GM19043 (cell line): ENCODE results near the gene WDR89.
"Not testable (repeated sequence)": the region's sequence is repeated elsewhere in the genome, so short reads cannot be mapped to it uniquely, and the experiment has no call there.

Experiments used
- ATAC-seq: cut with Tn5 transposase; IDR thresholded peaks from one replicate; pipeline ENCODE4 v1.9.1; 2021; ENCODE audit warnings: low read depth; ENCODE audit not compliant: unreplicated experiment

WDR89 gene

DNA sequence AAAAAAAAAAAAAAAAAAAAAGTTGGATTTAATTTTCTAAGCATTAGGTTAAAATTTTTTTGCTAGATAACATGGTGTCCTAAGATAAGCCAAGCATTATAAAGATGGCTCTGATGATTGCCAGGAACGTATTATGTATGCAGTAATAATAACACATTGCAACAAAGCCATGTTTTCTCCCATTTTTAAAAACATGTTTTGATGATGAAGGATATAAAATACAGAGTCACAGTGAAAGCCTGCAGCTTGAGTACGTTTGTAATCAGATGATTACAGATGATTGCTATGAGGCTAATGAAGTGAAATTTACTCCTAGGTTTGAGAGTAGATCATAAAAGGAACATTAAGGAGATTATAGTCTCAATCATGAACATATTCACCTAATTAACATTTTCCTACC lies 13.3 kb upstream of the WDR89 start:
- no peak for ATAC-seq

- ATAC-seq: no peak
Observed at GRCh38 chr14:63654346-63654745, 12.7 kb upstream of the WDR89 start.

- ATAC-seq: no peak
Observed at GRCh38 chr14:63652406-63652805, 10.7 kb upstream of the WDR89 start.

DNA sequence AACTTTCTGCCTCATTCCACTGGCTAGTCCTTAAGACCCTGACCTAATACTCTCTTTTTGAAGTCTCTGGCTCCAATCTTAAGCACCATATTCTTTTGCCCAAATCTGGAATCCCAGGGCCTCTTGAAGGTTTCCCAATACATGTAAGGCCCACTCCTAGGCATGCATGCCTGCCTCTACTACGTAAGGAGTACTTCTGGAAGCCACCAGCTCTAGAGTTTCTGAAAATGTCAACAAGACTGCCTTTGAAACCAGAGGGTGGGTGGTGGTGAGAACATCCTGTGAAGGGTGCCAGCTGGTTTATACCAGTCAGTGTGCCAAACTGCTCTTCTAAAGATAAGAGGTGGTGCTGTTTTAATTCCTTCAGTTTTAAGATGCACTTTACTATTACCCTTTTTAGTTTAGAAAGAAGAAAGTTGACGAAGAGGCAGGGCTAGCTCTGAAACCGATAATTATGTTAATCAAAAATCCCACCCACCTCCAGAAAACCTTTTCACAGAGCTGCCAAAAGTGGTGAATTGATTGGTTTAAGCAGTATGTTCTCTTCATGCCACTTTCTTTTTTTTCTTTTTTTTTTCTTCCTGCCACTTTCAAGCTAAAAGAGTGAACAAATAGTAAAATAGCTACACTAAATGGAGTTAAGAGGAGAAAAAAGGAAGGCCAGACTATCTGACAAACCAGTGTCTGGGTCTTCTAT lies 8.7 kb upstream of the WDR89 start:
- no peak for ATAC-seq

DNA sequence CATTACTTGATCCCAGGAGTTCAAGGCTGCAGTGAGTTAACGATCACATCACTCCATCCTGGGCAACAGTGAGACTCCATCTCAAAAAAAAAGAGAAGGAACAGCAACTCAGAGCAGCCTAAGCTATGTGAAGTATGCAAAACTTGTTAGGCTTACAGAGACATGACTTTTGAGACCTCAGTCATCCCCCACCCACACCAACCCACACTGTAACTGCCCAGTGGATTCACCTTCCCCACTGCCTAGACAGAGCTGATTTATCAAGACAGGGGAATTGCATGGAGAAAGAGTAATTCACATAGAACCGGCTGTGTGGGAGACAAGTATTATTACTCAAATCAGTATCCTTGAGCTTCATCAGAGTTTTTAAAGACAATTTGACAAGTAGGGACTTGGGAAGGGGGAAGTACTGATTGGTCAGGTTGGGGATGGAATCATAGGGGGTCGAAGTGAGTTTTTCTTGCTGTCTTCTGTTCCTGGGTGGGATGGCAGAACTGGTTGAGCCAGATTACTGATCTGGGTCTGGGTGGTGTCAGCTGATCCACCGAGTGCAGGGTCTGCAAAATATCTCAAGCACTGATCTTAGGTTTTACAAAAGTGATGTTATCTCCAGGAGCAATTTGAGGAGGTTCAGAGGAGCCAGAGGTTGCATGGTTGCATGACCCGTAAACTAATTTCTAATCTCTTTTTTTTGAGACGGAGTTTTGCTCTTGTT lies 6.2 kb upstream of the WDR89 start:
- no peak for ATAC-seq

- no peak for ATAC-seq
Observed at GRCh38 chr14:63644741-63645140, 3.1 kb upstream of the WDR89 start.

- no peak for ATAC-seq
Observed at GRCh38 chr14:63642656-63643382, 1.1 kb upstream of the WDR89 start.

GRCh38 chr14:63642229-63642611 lies 549 bp upstream of the WDR89 start:
- peak; percentile 57 for ATAC-seq

DNA sequence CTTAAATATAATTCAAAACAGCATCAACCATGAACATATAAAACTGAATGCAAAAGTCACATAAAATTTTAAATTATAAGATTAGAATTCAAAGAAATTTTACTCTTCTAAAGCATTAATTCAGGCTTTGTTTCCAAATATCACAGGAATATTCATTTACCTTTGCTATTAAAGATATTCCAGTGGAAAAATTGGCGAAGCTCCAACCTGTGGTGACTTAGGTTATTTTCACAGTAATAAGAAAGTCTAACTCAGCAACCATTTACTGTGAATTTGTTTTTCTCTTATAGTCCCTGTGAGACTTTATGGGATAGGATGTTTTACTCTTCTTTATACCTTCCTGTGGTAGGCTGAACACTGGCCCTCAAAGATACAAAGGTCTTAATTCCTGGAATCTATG lies 3.2 kb downstream of the WDR89 start:
- ATAC-seq: no peak

GRCh38 chr14:63636094-63636635 lies 5.5 kb downstream of the WDR89 start:
- not testable (repeated sequence) for ATAC-seq

DNA sequence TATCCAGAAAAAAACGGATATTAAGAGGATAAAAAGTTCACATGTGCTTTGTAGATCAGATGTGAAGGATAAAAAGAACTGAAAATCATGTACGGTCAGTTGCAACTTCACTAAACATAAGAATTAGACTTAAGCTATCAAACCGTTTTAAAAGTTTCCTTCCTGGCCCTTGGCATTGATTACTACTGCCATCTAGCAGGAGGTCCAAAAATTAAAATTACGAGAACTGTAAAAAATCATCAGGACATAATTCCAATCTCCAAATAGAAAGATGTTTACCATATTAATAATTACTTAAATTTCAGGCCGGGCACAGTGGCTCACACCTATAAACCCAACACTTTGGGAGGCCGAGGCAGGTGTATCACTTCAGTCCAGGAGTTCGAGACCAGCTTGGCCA lies 7.9 kb downstream of the WDR89 start:
- no peak for ATAC-seq

- no peak for ATAC-seq
Observed at GRCh38 chr14:63632932-63633514, 8.6 kb downstream of the WDR89 start.

- no peak for ATAC-seq
Observed at GRCh38 chr14:63624701-63625100, 17.0 kb downstream of the WDR89 start.

GRCh38 chr14:63624203-63624602 lies 17.5 kb downstream of the WDR89 start:
- no peak for ATAC-seq

- not testable (repeated sequence) for ATAC-seq
Observed at GRCh38 chr14:63621975-63622374, 19.7 kb downstream of the WDR89 start.

DNA sequence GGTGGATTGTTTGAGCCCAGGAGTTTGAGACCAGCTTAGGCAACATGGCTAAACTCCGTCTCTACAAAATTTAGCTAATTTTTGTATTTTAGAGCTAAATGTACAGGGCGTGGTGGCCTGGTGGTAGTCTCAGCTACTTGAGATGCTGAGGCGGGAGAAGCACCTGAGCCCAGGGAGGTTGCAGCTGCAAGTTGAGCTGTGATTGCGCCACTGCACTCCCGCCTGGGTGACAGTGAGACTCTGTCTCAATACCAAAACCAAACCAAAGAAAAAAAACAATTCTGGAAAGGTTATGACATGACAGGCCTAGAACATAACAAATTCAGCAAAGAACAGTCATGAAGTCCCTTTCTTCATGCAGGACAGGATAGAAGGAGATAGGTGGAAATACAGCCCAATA lies 25.7 kb downstream of the WDR89 start:
- ATAC-seq: no peak

GRCh38 chr14:63614679-63615363 lies 26.9 kb downstream of the WDR89 start:
- ATAC-seq: no peak

DNA sequence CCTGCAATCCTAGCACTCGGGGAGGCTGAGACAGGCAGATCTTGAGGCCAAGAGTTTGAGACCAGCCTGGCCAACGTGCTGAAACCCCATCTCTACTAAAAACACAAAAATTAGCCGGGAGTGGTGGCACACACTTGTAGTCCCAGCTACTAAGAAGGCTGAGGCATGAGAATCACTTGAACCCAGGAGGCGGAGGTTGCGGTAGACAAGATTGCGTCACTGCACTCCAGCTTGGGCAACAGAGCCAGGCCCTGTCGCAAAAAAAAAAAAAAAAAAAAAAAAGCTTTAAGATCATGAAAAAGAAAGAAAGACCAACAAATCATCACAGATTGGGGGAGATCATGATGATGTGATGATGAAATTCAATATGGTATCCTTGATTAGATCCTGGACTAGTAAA lies 30.6 kb downstream of the WDR89 start:
- no peak for ATAC-seq

GRCh38 chr14:63605041-63605532 lies 36.6 kb downstream of the WDR89 start:
- ATAC-seq: no peak

DNA sequence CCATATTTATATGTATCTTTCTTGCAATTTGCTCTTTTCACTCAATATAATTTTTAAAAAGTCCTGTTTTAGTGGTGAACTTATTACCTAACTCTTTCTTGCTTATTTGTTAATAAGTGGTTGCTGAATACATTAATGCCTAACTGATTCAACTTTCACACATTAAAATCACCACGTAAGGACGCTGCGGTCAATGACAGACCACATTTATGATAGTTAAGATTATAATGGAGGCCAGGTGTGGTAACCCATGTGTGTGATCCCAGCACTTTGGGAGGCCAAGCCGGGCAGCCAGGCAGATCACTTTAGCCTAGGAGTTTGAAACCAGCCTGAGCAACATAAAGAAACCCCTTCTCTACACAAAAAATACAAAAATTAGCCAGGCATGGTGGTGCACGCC lies 37.0 kb downstream of the WDR89 start:
- ATAC-seq: no peak
